ENCODE measurements around the gene REXO4. TPM values are rescaled to one million over a fixed set of nuclear protein-coding genes. Genes with fewer than 3 reads are reported as not detected.

The REXO4 gene
- total and polyA plus RNA-seq, 2 donors (not counting 1 experiment from before 2014, with no cell fraction given): 25.0 to 37.1 TPM

GRCh38 chr9:133449760-133450159 is 31.9 kb upstream of the REXO4 start:
- no peak overlapping the region for H3K4me3 Mint-ChIP-seq
- H3K4me3 ChIP-seq (ENCODE audit: control extremely low read depth in 1 of 5, extremely low read depth in 1 of 5, insufficient read depth in 1 of 5, low read depth in 2 of 5, low read length in 4 of 5): no peak overlapping the region
- no peak overlapping the region for H3K27ac ChIP-seq (ENCODE audit: low read length in 2 of 2)
- H3K9me3 Mint-ChIP-seq (ENCODE audit: insufficient read depth): no peaks in the 10 kb centered on the region
- no peaks in the 10 kb centered on the region for H3K9me3 ChIP-seq (ENCODE audit: control extremely low read depth in 1 of 3, control insufficient read depth in 2 of 3, insufficient read depth in 1 of 3, low read length in 2 of 3)
- TF ChIP-seq EZH2 (IDR thresholded peaks at IDR 0.05; ENCODE audit: borderline replicate concordance, insufficient read depth, low read depth, low read length, poor library complexity, severe bottlenecking): no peak
- no peak for TF ChIP-seq CTCF (IDR thresholded peaks at IDR 0.05)
- peaks cover 3% of the 10 kb centered on the region for H3K27me3 Mint-ChIP-seq
- no peak overlapping the region for H3K4me2 ChIP-seq (replicated peaks; ENCODE audit: low read depth, low read length, poor library complexity, severe bottlenecking)
- peaks cover 5% of the 10 kb centered on the region for H3K4me1 Mint-ChIP-seq
- DNase-seq (no peak), ATAC-seq (ENCODE audit: low read depth) (no peak)
- H3K36me3 ChIP-seq (replicated peaks in 1 of 2; ENCODE audit: control extremely low read depth in 1 of 2, control insufficient read depth in 1 of 2, extremely low read depth in 1 of 2, insufficient read depth in 2 of 2, low read length in 1 of 2): no peaks in the 10 kb centered on the region
- H3K79me2 ChIP-seq (ENCODE audit: control insufficient read depth, insufficient read depth, low read length): no peaks in the 10 kb centered on the region
- H3K27me3 ChIP-seq (replicated peaks in 1 of 4; ENCODE audit: control extremely low read depth in 1 of 4, control insufficient read depth in 3 of 4, insufficient read depth in 4 of 4, low read length in 3 of 4): no peaks in the 10 kb centered on the region
- H3K27ac Mint-ChIP-seq: no peak overlapping the region
- ChIA-PET CTCF (no interaction called here), POLR2A (interaction anchor here (0.8 kb wide), 1 partner anchor 24 kb away, joined by 3 read pairs; no protein-coding TSS in a partner anchor)
- no peak overlapping the region for H2AFZ ChIP-seq (ENCODE audit: insufficient read depth, low read depth, low read length, poor library complexity, severe bottlenecking)
- 97% methylated on average over 12 of the region's 12 CpGs for WGBS (ENCODE audit: insufficient coverage)
- no peaks in the 10 kb centered on the region for H3K4me1 ChIP-seq (ENCODE audit: control insufficient read depth in 2 of 2, insufficient read depth in 2 of 2, low read length in 2 of 2)
- H3K9ac ChIP-seq (ENCODE audit: low read length): no peak overlapping the region
- H4K20me1 ChIP-seq (ENCODE audit: control insufficient read depth, insufficient read depth, low read length, poor library complexity, severe bottlenecking): no peaks in the 10 kb centered on the region
- intact Hi-C loops (cut with micrococcal nuclease): no loop called here

GRCh38 chr9:133448487-133448972 is 30.7 kb upstream of the REXO4 start:
- CTCF ChIA-PET: no interaction called here

More at GRCh38 chr9:133448487-133448972, 30.7 kb upstream of the REXO4 start:
- H3K4me3 Mint-ChIP-seq: no peak overlapping the region
- ATAC-seq (ENCODE audit: low read depth): no peak
- H3K27me3 ChIP-seq (replicated peaks in 1 of 4; ENCODE audit: control extremely low read depth in 1 of 4, control insufficient read depth in 3 of 4, insufficient read depth in 4 of 4, low read length in 3 of 4): no peaks in the 10 kb centered on the region
- H3K9me3 Mint-ChIP-seq (ENCODE audit: insufficient read depth): no peaks in the 10 kb centered on the region
- DNase-seq: no peak
- H2AFZ ChIP-seq (ENCODE audit: insufficient read depth, low read depth, low read length, poor library complexity, severe bottlenecking): no peak overlapping the region
- H3K4me1 ChIP-seq (ENCODE audit: control insufficient read depth in 2 of 2, insufficient read depth in 2 of 2, low read length in 2 of 2): no peaks in the 10 kb centered on the region
- H3K9ac ChIP-seq (ENCODE audit: low read length): no peak overlapping the region
- no peaks in the 10 kb centered on the region for H4K20me1 ChIP-seq (ENCODE audit: control insufficient read depth, insufficient read depth, low read length, poor library complexity, severe bottlenecking)
- peaks cover 3% of the 10 kb centered on the region for H3K27me3 Mint-ChIP-seq
- no peaks in the 10 kb centered on the region for H3K79me2 ChIP-seq (ENCODE audit: control insufficient read depth, insufficient read depth, low read length)
- no peak overlapping the region for H3K27ac Mint-ChIP-seq
- H3K4me3 ChIP-seq (ENCODE audit: control extremely low read depth in 1 of 5, extremely low read depth in 1 of 5, insufficient read depth in 1 of 5, low read depth in 2 of 5, low read length in 4 of 5): no peak overlapping the region
- TF ChIP-seq EZH2 (IDR thresholded peaks at IDR 0.05; ENCODE audit: borderline replicate concordance, insufficient read depth, low read depth, low read length, poor library complexity, severe bottlenecking) (no peak), CTCF (IDR thresholded peaks at IDR 0.05) (no peak)
- 96% methylated on average over 12 of the region's 13 CpGs for WGBS (ENCODE audit: insufficient coverage)
- intact Hi-C loops (cut with micrococcal nuclease): no loop called here
- H3K9me3 ChIP-seq (ENCODE audit: control extremely low read depth in 1 of 3, control insufficient read depth in 2 of 3, insufficient read depth in 1 of 3, low read length in 2 of 3): no peaks in the 10 kb centered on the region
- H3K4me1 Mint-ChIP-seq: peaks cover 3% of the 10 kb centered on the region
- H3K27ac ChIP-seq (ENCODE audit: low read length in 2 of 2): no peak overlapping the region
- POLR2A ChIA-PET: no interaction called here
- H3K36me3 ChIP-seq (replicated peaks in 1 of 2; ENCODE audit: control extremely low read depth in 1 of 2, control insufficient read depth in 1 of 2, extremely low read depth in 1 of 2, insufficient read depth in 2 of 2, low read length in 1 of 2): no peaks in the 10 kb centered on the region
- no peak overlapping the region for H3K4me2 ChIP-seq (replicated peaks; ENCODE audit: low read depth, low read length, poor library complexity, severe bottlenecking)
